ENCODE measurements around the gene NLGN3.

- no peak for TF ChIP-seq POLR2A (IDR thresholded peaks at IDR 0.05; ENCODE audit: control extremely low read depth in 1 of 2, low read depth in 2 of 2, low read length in 2 of 2)
- TF ChIP-seq SP4 (IDR thresholded peaks at IDR 0.05; ENCODE audit: low read length): no peak
- TF ChIP-seq HDAC2 (IDR thresholded peaks at IDR 0.05; ENCODE audit: borderline replicate concordance in 1 of 2, low read depth in 2 of 2, low read length in 2 of 2): no peak
- no peak for TF ChIP-seq GABPA (IDR thresholded peaks at IDR 0.05; ENCODE audit: borderline replicate concordance, insufficient read depth, low read length)
- no peak for TF ChIP-seq CTCF (IDR thresholded peaks at IDR 0.05; ENCODE audit: control extremely low read depth in 1 of 3, insufficient read depth in 1 of 3, low read depth in 1 of 3, low read length in 3 of 3)
- no peak for TF ChIP-seq EP300 (IDR thresholded peaks at IDR 0.05; ENCODE audit: borderline replicate concordance in 1 of 2, low read depth in 2 of 2, low read length in 2 of 2)
- TF ChIP-seq CHD7 (IDR thresholded peaks at IDR 0.05; ENCODE audit: insufficient replicate concordance, low read length): no peak
- no peak for TF ChIP-seq SP2 (IDR thresholded peaks at IDR 0.05; ENCODE audit: low read length)
- TF ChIP-seq HDAC6 (IDR thresholded peaks at IDR 0.05; ENCODE audit: low read depth, low read length): no peak
- TF ChIP-seq NANOG (IDR thresholded peaks at IDR 0.05; ENCODE audit: insufficient read depth, low read depth, low read length, poor library complexity, severe bottlenecking): no peak
- no peak for TF ChIP-seq TCF12 (IDR thresholded peaks at IDR 0.05; ENCODE audit: low read depth, low read length)
- TF ChIP-seq CBX5 (IDR thresholded peaks at IDR 0.05; ENCODE audit: low read depth, low read length): no peak
- TF ChIP-seq KDM5A (IDR thresholded peaks at IDR 0.05; ENCODE audit: low read length): no peak
Measured at GRCh38 chrX:71184092-71184491, 39.5 kb downstream of the NLGN3 start.
